Hippocampal formation (tissue), 2 donors: Measurements from ENCODE around the gene REXO1.
"Not testable (repeated sequence)": the region's sequence is repeated elsewhere in the genome, so short reads cannot be mapped to it uniquely, and the experiment has no call there.

Experiments used
- DNase-seq, 2 donors: peaks; one replicate each; lab custom pipeline; 2025; lab: John Stamatoyannopoulos, UW

The REXO1 gene

GRCh38 chr19:1848399-1849131, at the start of gene REXO1:
REXO1 (minus strand) TSS chr19:1848483; CDS start chr19:1848358, 125 bp downstream.
- peak; percentile 86 to 93 for DNase-seq

GRCh38 chr19:1896508-1896907, 48.2 kb upstream of the REXO1 start:
- no peak for DNase-seq

GRCh38 chr19:1893791-1894190, 45.5 kb upstream of the REXO1 start:
- no peak for DNase-seq

- DNase-seq = no peak
Measured at GRCh38 chr19:1889907-1890306, 41.6 kb upstream of the REXO1 start.

GRCh38 chr19:1888385-1888784, 40.1 kb upstream of the REXO1 start:
- no peak for DNase-seq

GRCh38 chr19:1886360-1886759, 38.1 kb upstream of the REXO1 start:
- not testable (repeated sequence) for DNase-seq

GRCh38 chr19:1885398-1886119, 37.3 kb upstream of the REXO1 start, which contains the start of gene ABHD17A:
ABHD17A (minus strand) TSS chr19:1885496; CDS start chr19:1881566, 3,930 bp downstream.
- DNase-seq = peak; percentile 83 to 91

GRCh38 chr19:1884719-1885334, 36.5 kb upstream of the REXO1 start:
- no peak for DNase-seq

GRCh38 chr19:1884291-1884718, 36.0 kb upstream of the REXO1 start:
- DNase-seq = no peak

- DNase-seq = no peak
Measured at GRCh38 chr19:1883784-1884183, 35.5 kb upstream of the REXO1 start.

- no peak for DNase-seq
Measured at GRCh38 chr19:1882786-1883692, 34.8 kb upstream of the REXO1 start.

- peak; percentile 38 to 78 for DNase-seq
Measured at GRCh38 chr19:1882089-1882785, 34.0 kb upstream of the REXO1 start.

GRCh38 chr19:1881393-1882088, 33.3 kb upstream of the REXO1 start:
- DNase-seq = not testable (repeated sequence)

- no peak for DNase-seq
Measured at GRCh38 chr19:1880611-1881392, 32.5 kb upstream of the REXO1 start.

GRCh38 chr19:1879982-1880381, 31.7 kb upstream of the REXO1 start:
- DNase-seq = not testable (repeated sequence)

GRCh38 chr19:1878583-1878982, 30.3 kb upstream of the REXO1 start:
- not testable (repeated sequence) for DNase-seq

GRCh38 chr19:1877280-1877660, 29.0 kb upstream of the REXO1 start:
- DNase-seq = not testable (repeated sequence)

GRCh38 chr19:1876496-1877279, 28.4 kb upstream of the REXO1 start:
- DNase-seq = not testable (repeated sequence)
